GM12872 (cell line): ENCODE results near the gene GNLY.

Source experiments
- TF ChIP-seq, protein P1 (sequence below): IDR thresholded peaks from 3 replicates; pipeline ENCODE4 v1.5.1; 2011; ENCODE audit warnings: low read depth, mild to moderate bottlenecking, low read length, moderate library complexity; ENCODE audit not compliant: insufficient read depth

Gene GNLY

DNA sequence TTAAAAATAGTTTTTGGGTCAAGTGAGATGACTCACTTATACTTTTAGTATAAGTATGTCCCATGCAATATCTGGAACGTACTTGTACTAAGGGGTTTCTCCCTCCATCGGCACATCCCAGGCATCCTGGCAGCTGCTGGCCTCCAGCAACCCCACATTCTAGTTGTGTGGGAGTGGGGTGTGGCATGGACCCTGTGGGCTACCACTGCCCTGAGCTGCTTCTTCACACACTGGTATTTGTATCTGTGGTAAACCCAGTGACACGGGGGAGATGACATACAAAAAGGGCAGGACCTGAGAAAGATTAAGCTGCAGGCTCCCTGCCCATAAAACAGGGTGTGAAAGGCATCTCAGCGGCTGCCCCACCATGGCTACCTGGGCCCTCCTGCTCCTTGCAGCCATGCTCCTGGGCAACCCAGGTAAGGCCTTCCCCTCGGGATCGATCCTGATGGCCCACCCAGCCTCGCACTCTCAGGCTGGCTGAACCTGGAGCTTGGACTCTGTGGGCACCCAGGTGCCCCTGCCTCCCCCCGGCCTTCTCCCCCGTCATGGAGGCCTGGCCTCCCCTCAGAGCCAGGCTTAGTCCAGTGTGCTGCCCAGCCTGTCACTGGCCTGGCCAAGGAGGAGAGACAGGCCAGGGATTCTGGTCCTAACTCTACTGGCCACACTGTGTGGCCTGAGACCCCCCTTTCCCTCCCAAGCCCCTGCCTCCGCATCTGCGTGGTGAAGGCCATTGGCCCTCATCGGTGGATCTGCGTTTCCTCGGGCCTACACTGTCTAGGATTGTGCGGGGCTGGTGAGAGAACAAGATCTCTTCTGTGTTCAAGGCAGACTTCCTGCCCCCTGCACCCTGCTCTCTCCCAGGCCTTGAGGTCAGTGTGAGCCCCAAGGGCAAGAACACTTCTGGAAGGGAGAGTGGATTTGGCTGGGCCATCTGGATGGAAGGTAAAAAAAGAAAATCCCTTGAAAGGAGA is at the start of gene GNLY:
GNLY (plus strand) TSS at position 307 of the 974 bp plus-strand sequence; CDS start at position 368, 61 bp downstream.
- TF ChIP-seq, protein P1, sequence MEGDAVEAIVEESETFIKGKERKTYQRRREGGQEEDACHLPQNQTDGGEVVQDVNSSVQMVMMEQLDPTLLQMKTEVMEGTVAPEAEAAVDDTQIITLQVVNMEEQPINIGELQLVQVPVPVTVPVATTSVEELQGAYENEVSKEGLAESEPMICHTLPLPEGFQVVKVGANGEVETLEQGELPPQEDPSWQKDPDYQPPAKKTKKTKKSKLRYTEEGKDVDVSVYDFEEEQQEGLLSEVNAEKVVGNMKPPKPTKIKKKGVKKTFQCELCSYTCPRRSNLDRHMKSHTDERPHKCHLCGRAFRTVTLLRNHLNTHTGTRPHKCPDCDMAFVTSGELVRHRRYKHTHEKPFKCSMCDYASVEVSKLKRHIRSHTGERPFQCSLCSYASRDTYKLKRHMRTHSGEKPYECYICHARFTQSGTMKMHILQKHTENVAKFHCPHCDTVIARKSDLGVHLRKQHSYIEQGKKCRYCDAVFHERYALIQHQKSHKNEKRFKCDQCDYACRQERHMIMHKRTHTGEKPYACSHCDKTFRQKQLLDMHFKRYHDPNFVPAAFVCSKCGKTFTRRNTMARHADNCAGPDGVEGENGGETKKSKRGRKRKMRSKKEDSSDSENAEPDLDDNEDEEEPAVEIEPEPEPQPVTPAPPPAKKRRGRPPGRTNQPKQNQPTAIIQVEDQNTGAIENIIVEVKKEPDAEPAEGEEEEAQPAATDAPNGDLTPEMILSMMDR, result no peak

DNA sequence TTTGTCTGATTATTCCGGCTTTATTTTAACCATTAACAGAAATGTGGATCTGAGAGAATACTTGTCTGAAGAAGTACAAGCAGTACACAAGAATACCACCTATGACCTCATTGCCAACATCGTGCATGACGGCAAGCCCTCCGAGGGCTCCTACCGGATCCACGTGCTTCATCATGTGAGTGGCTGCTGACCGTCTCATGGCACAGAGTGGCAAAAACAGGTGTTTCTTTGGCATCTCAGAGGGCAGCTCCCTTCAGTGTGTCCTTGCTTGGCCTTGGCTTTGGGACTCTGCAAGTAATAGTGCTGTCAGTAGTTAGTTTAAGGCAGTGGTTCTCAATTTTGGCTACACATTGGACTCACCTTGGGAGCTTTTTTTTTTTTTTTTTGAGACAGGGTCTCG is 49.2 kb upstream of the GNLY start:
- TF ChIP-seq, protein P1, result no peak

DNA sequence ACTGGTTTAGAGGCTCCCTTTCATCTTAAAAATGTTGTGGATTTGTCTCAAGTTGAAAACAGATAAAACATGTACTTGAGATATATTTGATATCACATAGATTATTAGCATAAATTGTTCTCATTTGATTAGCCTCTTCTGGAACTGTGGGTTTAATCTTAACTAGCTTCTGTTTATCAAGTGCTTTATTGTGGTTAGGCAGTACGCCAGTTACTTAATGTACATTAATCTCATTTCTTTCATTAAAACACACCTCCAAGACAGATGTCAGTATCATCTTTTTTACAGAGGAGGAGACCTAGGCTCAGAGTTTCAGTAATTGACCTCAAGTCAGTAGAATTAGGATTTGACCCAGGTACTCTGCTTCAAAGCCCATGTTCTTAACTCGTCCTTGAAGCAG is 48.0 kb upstream of the GNLY start:
- TF ChIP-seq, protein P1, result no peak

DNA sequence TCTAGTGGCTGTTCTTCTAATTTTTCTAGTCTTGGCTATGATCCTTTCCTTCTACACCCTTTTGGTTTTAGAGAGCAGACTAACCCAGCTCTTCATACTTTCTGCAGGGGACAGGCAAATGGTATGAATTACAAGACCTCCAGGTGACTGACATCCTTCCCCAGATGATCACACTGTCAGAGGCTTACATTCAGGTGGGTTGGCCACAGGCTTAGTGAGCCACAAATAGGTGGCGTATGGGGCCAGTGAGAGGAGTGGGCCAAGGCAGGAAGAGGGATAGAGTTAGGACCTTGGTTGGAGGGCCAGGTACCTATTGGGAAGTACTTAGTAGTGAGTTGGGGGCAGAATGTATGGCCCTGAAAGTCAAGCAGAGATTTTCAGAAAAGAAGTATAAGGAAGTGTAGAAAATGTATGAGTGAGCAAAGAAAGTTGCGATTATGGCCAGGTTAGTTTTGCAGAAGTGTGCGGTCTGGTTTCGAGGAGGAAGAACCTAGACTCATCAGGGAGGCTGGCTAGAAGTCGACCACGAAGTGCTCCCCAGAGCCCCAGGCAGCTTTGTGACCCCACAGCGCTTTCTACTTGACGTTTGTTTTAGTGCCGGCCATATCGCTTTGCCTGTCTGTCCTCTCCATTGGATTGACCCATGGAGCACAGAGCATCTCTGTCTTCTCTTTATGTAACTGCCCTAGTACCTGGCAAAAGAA is 46.2 kb upstream of the GNLY start:
- TF ChIP-seq, protein P1, result no peak

DNA sequence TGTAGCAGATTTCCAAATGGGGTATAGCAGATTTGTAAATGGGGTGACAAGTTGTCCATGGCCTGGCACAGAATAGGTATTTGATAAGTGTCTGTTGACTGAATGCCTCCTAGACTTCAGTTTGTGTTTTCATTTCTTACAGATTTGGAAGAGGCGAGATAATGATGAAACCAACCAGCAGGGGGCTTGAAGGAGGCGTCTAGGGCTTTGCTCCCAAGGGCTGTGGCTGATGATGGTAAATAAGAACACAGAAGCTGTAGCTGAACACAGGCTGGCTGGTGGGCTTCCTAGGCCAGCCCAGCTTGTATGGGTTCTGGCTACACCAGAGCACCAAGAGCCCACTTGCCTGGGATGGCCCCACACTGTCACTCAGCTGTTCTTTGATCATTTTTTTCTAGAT is 45.5 kb upstream of the GNLY start:
- TF ChIP-seq, protein P1, result peak; percentile 67

DNA sequence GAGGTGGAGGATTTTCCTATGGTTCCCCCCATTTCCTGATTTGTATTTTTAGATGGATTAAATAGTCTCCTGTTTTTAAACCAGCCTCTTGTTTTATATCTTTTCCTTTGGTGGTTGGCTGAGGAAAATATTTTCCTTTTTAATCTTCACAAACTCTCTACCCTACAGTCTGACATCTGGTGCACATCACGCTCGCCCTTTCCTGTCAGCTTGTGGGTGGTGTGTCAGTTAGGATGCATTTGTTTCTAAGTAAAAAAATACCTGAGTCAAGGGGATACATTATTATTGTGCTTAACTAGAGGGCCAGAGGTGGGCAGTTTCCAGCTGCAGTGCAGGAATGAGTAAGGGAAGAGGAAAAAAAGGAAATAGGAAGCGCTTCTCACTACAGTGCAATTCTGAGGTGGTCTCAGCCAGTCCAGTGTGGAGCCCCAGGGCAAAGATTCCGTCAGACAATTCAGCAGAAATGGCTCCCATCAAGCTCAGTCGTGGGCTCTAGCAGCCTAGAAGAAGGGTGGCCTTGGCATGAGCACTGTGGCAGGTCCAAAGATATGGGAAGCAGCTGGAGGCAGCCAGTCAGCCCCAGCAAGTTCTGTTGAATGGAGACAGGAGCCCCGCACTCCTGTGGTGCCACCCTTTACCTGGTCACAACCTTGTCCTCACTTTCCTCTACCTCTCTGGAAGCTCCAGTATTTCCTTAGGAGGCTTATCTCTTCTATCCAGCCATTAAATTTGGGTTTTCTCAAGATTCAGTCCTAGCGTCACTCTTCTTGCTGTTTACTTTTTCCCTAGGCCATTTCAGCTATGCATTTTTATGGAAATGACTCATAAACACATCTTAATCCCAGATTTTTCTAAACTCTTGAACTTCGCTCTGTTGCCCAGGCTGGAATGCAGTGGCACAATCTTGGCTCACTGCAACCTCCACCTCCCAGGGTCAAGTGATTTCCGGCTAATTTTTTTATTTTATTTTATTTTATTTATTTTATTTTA is 44.7 kb upstream of the GNLY start:
- TF ChIP-seq, protein P1, result no peak
